OCI-LY1 (cell line): ENCODE data around the gene CRTC3.

Experiments
- EZH2 ChIP-seq: fragments of 200-600 bp; sonication (generic), shearing (Covaris generic); IDR thresholded peaks from 2 replicates; pipeline ENCODE4 v1.8.0; 2017; ENCODE audit warnings: borderline replicate concordance, mixed run types, mild to moderate bottlenecking, antibody characterized with exemption, low read length, moderate library complexity, mixed read lengths
- TF ChIP-seq, protein P1 (sequence below): fragments of 200-600 bp; sonication (generic), shearing (Covaris generic); IDR thresholded peaks from 2 replicates; pipeline ENCODE4 v1.5.1; 2017; ENCODE audit warnings: mild to moderate bottlenecking, antibody characterized with exemption, low read length, moderate library complexity, mixed read lengths

DNA sequence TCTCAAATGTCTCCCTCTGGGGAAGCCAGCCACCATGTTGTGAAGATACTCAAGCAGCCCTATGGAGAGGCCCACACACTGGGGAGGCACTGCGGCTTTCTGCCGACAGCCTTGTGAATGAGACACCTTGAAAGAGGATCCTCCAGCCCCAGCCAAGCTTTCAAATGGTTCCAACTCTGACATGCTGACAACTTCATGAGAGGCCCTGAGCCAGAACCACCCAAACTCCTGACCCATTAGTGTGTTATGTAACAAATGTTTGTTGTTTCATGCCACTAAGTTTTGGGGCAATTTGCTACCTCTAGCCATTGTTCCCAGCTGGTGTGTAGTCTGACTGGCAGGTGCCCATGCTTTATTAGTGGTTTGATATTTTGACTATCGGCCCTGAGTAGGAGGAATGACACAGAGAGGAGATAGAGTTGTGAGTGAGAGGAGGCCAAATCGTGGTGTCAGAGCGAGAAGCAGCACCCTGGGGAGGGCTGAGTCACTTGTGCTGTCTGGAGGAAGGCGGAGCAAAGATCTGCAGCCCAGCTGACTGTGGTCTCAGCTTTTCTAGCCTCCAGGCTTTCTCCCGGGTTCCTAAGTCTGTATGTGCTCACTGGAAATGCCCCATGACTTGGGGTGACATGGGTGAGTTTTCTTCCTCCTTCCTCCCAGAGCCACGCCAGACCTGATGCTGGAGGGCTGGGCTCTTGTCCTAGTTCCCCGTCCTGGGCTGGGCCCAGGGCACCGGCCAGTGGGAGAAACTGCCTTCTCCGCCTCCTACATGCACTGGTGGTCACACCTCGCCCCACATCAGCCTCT, 130.7 kb downstream of the CRTC3 start:
- TF ChIP-seq, protein P1, sequence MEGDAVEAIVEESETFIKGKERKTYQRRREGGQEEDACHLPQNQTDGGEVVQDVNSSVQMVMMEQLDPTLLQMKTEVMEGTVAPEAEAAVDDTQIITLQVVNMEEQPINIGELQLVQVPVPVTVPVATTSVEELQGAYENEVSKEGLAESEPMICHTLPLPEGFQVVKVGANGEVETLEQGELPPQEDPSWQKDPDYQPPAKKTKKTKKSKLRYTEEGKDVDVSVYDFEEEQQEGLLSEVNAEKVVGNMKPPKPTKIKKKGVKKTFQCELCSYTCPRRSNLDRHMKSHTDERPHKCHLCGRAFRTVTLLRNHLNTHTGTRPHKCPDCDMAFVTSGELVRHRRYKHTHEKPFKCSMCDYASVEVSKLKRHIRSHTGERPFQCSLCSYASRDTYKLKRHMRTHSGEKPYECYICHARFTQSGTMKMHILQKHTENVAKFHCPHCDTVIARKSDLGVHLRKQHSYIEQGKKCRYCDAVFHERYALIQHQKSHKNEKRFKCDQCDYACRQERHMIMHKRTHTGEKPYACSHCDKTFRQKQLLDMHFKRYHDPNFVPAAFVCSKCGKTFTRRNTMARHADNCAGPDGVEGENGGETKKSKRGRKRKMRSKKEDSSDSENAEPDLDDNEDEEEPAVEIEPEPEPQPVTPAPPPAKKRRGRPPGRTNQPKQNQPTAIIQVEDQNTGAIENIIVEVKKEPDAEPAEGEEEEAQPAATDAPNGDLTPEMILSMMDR: no peak
- TF ChIP-seq EZH2: no peak
